Breast epithelium (tissue), 4 donors: ENCODE data around the gene FUT9. TPM values are rescaled to one million over a fixed set of nuclear protein-coding genes. Genes with fewer than 3 reads are reported as not detected.

Source experiments
- DNase-seq, 2 donors: peaks; one replicate each; pipeline ENCODE4 v3.0.0-alpha.2; 2019; ENCODE audit warnings: low spot score in 2 of 2
- H3K27ac ChIP-seq, 2 donors: fragments of 200-600 bp; sonication (generic) in 1 of 2; one replicate each; pipeline ENCODE4 v1.5.1; 2016 to 2019; ENCODE audit warnings: mild to moderate bottlenecking in 1 of 2
- H3K27me3 ChIP-seq, 2 donors: fragments of 200-600 bp; sonication (generic) in 1 of 2; one replicate each; pipeline versions ENCODE4 v1.5.1 to v1.6.0; 2017 to 2019; ENCODE audit warnings: control low read depth in 1 of 2, mild to moderate bottlenecking in 1 of 2
- H3K36me3 ChIP-seq: fragments of 200-600 bp; one replicate; pipeline ENCODE4 v1.5.1; 2019
- H3K4me1 ChIP-seq, 2 donors: fragments of 200-600 bp; sonication (generic); one replicate each; pipeline ENCODE4 v1.5.1; 2016 to 2019; ENCODE audit warnings: control low read depth in 1 of 2
- H3K4me3 ChIP-seq, 3 donors: fragments of 200-600 bp; sonication (generic); 1 replicate in 2 of 3; 2 replicates in 1 of 3; pipeline ENCODE4 v1.5.1; 2016 to 2019; ENCODE audit warnings: mild to moderate bottlenecking in 3 of 3, moderate library complexity in 2 of 3
- H3K9me3 ChIP-seq, 2 donors: fragments of 200-600 bp; sonication (generic) in 1 of 2; one replicate each; pipeline ENCODE4 v1.5.1; 2016 to 2019; ENCODE audit warnings: control low read depth in 1 of 2
- CTCF ChIP-seq, 3 donors: fragments of 450-650 bp; IDR thresholded peaks; one replicate each; pipeline ENCODE4 v1.5.1; 2016 to 2017; ENCODE audit warnings: antibody characterized with exemption in 3 of 3, mild to moderate bottlenecking in 3 of 3, moderate library complexity in 3 of 3
- POLR2A ChIP-seq: fragments of 450-650 bp; IDR thresholded peaks from one replicate; pipeline ENCODE4 v1.6.1; 2016; ENCODE audit warnings: antibody characterized with exemption, mild to moderate bottlenecking, moderate library complexity
- POLR2AphosphoS5 ChIP-seq, 3 donors: sonication (generic); formaldehyde crosslinking; IDR thresholded peaks; one replicate each; pipeline ENCODE4 v1.6.1; 2017; ENCODE audit warnings: antibody characterized with exemption in 3 of 3
- intact Hi-C: fragments of 100-400 bp; cut with DNase I; formaldehyde crosslinking; loops from one replicate; pipeline ENCODE4 v1.15.1; 2023; ENCODE audit warnings: low total_unique reads
- total RNA-seq, 3 donors: library from RNA; depleted of rRNA; stranded (reverse); fragments of >200 nt; gene quantifications; one replicate each; pipeline ENCODE4 v1.1.0, GENCODE V29; 2016

Gene FUT9
- total RNA-seq, 3 donors from 2014 or later: 1.3 to 2.8 TPM; not detected in 1

GRCh38 chr6:96007663-96008062 is 8.1 kb upstream of the FUT9 start:
- intact Hi-C loops: no loop called here
- H3K36me3 ChIP-seq: no peaks in the 10 kb centered on the region

GRCh38 chr6:96013531-96013930 is 2.2 kb upstream of the FUT9 start:
- Histone ChIP-seq H3K27me3 (peaks cover 0 to 18% of the 10 kb centered on the region in 2 donors), H3K36me3 (no peaks in the 10 kb centered on the region), H3K9me3 (no peaks in the 10 kb centered on the region), H3K27ac (no peak overlapping the region), H3K4me3 (no peak overlapping the region), H3K4me1 (no peaks in the 10 kb centered on the region)
- intact Hi-C loops: no loop called here
- DNase-seq: no peak
- TF ChIP-seq POLR2A: no peak

More at GRCh38 chr6:96007663-96008062, 8.1 kb upstream of the FUT9 start:
- Histone ChIP-seq H3K27ac (no peak overlapping the region), H3K27me3 (no peaks in the 10 kb centered on the region), H3K4me3 (no peak overlapping the region), H3K4me1 (no peaks in the 10 kb centered on the region), H3K9me3 (no peaks in the 10 kb centered on the region)
- no peak for DNase-seq
- TF ChIP-seq CTCF (IDR thresholded peaks at IDR 0.05) (no peak), POLR2AphosphoS5 (IDR thresholded peaks at IDR 0.05) (no peak), POLR2A (no peak)

GRCh38 chr6:96014846-96015517 is 792 bp upstream of the FUT9 start:
- intact Hi-C loops: no loop called here
- Histone ChIP-seq H3K4me1 (no peaks in the 10 kb centered on the region), H3K9me3 (no peaks in the 10 kb centered on the region), H3K36me3 (no peaks in the 10 kb centered on the region), H3K27ac (no peak overlapping the region), H3K27me3 (peaks cover 0 to 18% of the 10 kb centered on the region in 2 donors), H3K4me3 (peak overlapping the region in 2 of 3 donors; percentile 48 to 58)
- TF ChIP-seq POLR2AphosphoS5 (IDR thresholded peaks at IDR 0.05) (no peak), POLR2A (no peak), CTCF (IDR thresholded peaks at IDR 0.05) (no peak)
- DNase-seq: no peak

- H3K27me3 ChIP-seq: peaks cover 0 to 18% of the 10 kb centered on the region in 2 donors
- TF ChIP-seq POLR2A: no peak
- TF ChIP-seq POLR2AphosphoS5 (IDR thresholded peaks at IDR 0.05): no peak
- TF ChIP-seq CTCF (IDR thresholded peaks at IDR 0.05): no peak
- intact Hi-C loops: no loop called here
- H3K9me3 ChIP-seq: no peaks in the 10 kb centered on the region
- no peaks in the 10 kb centered on the region for H3K36me3 ChIP-seq
- H3K27ac ChIP-seq: no peak overlapping the region
- DNase-seq: no peak
- peak overlapping the region in 2 of 3 donors; percentile 48 to 58 for H3K4me3 ChIP-seq
- no peaks in the 10 kb centered on the region for H3K4me1 ChIP-seq
These were observed 728 bp downstream of the FUT9 start for GRCh38 chr6:96016334-96017069.

GRCh38 chr6:96017070-96017359 is 1.2 kb downstream of the FUT9 start:
- H3K4me3 ChIP-seq: no peak overlapping the region
- no peak for DNase-seq
- intact Hi-C loops: no loop called here
- no peaks in the 10 kb centered on the region for H3K9me3 ChIP-seq
- H3K36me3 ChIP-seq: no peaks in the 10 kb centered on the region
- no peak overlapping the region for H3K27ac ChIP-seq
- peaks cover 0 to 18% of the 10 kb centered on the region in 2 donors for H3K27me3 ChIP-seq
- TF ChIP-seq POLR2AphosphoS5 (IDR thresholded peaks at IDR 0.05) (no peak), CTCF (IDR thresholded peaks at IDR 0.05) (no peak), POLR2A (no peak)
- H3K4me1 ChIP-seq: no peaks in the 10 kb centered on the region
